Posterior vena cava (tissue), 2 donors: Measurements from ENCODE around the gene C1orf141. TPM values are rescaled to one million over a fixed set of nuclear protein-coding genes. Genes with fewer than 3 reads are reported as not detected.
"Not testable (repeated sequence)": the region's sequence is repeated elsewhere in the genome, so short reads cannot be mapped to it uniquely, and the experiment has no call there.

Source experiments
- DNase-seq: peaks from one replicate; pipeline ENCODE4 v3.0.0-alpha.2; 2020; ENCODE audit warnings: low spot score
- intact Hi-C, 2 donors: fragments of 100-400 bp; cut with DNase I; formaldehyde crosslinking; loops; one replicate each; pipeline versions ENCODE4 v1.14.1 to v1.14.2; 2022 to 2023
- total RNA-seq, 2 donors: library from RNA; stranded (reverse); fragmentation: NEBNext Ultra II Directional; extraction: Animal tissue kit (Norgen Biotek cat#: 25700); gene quantifications; one replicate each; pipeline ENCODE4 v1.2.1, GENCODE V29; 2021
- donor health status: DM: yes; HTN: yes; CAD: no.
- donor health status: DM: yes; HTN: yes; CAD: no.

Gene C1orf141
- total RNA-seq, 2 donors from 2014 or later, result not detected

GRCh38 chr1:67146101-67146500, 11.3 kb upstream of the C1orf141 start:
- no peak for DNase-seq
- intact Hi-C loops, result loop anchor here (5.0 to 10.0 kb wide), 3 partner anchors 149 to 381 kb away; no protein-coding TSS in a partner anchor

DNA sequence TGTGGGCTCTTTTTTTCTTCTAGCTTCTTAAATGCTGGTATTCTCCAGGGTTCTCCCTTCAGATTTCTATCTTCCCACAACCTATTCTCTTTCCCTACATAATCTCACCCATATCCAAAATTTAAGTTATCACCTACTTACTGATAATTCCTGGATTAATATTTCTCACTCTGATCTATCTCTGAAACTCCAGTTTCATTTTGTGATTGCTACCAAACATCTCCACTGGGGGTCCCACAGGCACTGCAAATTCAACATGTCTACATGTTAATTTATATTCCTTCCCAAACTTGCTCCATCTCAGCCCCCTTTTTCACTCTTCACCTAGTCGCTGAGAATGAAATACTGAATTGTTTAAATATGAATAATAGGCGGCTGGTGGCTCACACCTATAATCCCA, 9.9 kb upstream of the C1orf141 start:
- intact Hi-C loops, result loop anchor here (5.0 to 10.0 kb wide), 3 partner anchors 147 to 380 kb away; no protein-coding TSS in a partner anchor
- DNase-seq, result no peak

- no peak for DNase-seq
- intact Hi-C loops, result loop anchor here (10.0 kb wide), 2 partner anchors 149 to 379 kb away; no protein-coding TSS in a partner anchor
These were observed 9.2 kb upstream of the C1orf141 start for GRCh38 chr1:67143966-67144365.

DNA sequence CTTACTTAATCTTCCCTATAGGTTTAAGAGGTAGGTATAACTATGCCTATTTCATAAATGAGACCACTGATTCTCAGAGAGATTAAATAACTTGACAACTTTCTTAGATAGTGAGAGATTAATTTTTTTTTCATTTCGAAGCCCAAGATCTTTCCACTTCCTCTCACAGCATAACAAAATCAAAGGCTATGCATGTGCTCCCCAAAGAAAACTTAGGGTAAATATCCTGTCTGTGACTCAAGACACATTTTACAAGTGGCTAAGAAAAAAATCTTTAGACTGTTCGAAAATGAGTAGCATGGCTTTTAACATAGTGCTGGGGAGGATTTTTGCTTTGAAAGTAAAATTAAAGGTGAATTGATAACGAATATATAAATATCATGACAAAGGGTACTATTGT, 8.2 kb upstream of the C1orf141 start:
- DNase-seq, result no peak
- intact Hi-C loops, result loop anchor here (10.0 kb wide), 2 partner anchors 148 to 378 kb away; no protein-coding TSS in a partner anchor

DNA sequence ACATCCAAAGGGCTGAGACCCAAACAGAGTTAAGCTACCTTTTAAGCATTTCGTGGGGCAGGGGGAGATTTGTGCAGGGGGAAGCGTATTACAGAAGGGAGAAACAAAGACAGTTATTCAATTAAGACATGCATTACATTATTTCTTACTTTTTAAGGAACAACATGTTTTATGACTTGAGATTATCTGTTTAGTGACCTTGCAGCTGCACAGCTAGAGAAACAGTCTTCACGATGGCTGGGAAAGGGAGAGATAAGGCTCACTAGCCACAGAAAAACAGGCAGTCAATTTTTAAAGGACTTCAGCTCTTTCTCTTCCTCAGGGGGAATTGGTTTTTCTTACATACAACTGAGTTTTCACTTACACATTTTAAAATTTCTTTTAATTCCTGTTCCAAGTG, 7.1 kb upstream of the C1orf141 start:
- intact Hi-C loops, result loop anchor here (10.0 kb wide), 2 partner anchors 147 to 377 kb away; no protein-coding TSS in a partner anchor
- DNase-seq, result not testable (repeated sequence)

GRCh38 chr1:67140460-67140859, 5.7 kb upstream of the C1orf141 start:
- intact Hi-C loops, result loop anchor here (10.0 kb wide), 2 partner anchors 146 to 376 kb away; no protein-coding TSS in a partner anchor
- DNase-seq, result no peak

GRCh38 chr1:67138813-67139499, 4.2 kb upstream of the C1orf141 start:
- intact Hi-C loops, result no loop called here
- no peak for DNase-seq

- DNase-seq, result no peak
- intact Hi-C loops, result no loop called here
These were observed 2.6 kb upstream of the C1orf141 start for GRCh38 chr1:67137307-67137753.

- intact Hi-C loops, result no loop called here
- no peak for DNase-seq
These were observed 584 bp upstream of the C1orf141 start for GRCh38 chr1:67135354-67135753.

- no peak for DNase-seq
- intact Hi-C loops, result no loop called here
These were observed 1.6 kb downstream of the C1orf141 start for GRCh38 chr1:67133177-67133576.

GRCh38 chr1:67130673-67131072, 4.1 kb downstream of the C1orf141 start:
- DNase-seq, result no peak
- intact Hi-C loops, result no loop called here

DNA sequence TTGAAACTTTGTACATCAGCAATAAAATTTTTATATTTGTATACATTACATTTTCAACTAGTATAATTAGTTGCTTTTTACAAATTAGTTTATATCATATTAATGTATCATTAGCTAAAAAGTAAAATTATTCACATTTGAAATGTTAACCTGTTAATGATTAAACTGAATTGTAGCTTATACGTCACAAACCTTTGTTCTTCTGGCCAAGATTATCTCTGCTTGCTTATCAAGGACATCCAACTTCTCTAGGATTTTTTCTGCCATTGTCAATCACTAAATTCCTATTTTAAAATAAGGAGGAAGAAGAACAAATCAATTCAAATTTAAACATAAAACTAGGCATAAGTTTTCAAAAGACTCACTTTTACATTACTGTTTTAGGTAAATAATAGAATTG, 7.8 kb downstream of the C1orf141 start:
- no peak for DNase-seq
- intact Hi-C loops, result no loop called here

GRCh38 chr1:67126111-67126746, 8.5 kb downstream of the C1orf141 start:
- DNase-seq, result no peak
- intact Hi-C loops, result no loop called here

GRCh38 chr1:67124455-67124854, 10.3 kb downstream of the C1orf141 start:
- intact Hi-C loops, result no loop called here
- DNase-seq, result no peak

DNA sequence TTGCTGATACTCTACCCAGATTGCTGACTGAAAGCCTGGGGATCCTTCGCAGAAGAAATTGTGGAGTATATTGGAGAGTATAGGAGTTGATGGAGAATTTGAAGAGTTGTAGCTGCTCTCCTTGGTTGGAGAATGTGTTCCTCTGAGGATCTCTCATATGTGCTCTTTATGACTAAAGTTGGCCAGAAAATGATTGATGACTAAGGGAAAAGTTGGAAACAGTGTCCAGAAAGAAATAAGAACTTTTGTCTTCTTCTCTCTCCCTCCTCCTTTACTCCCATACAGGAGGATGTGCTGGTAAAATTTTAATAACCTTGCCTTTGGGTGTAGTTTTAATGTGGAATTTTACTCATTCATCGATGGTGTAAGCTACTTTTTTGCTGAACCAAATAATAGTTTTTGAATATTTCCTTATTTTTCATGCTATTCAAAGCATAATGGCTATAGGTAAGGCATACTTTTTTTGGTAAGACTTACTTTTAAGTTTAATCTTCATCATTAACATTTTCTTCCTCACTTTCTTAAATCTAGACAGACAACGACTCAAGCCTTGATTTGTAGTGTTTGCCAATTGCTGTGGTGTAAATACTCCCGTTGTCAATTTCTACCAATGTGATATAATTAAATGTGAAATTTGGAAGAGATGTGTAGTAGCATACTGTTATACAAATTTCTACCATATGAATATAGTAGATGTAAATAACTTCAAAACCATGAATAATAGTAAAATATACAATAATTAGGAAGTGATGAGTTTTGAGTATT, 13.7 kb downstream of the C1orf141 start:
- DNase-seq, result no peak
- intact Hi-C loops, result no loop called here

GRCh38 chr1:67118646-67119045, 16.1 kb downstream of the C1orf141 start:
- DNase-seq, result no peak
- intact Hi-C loops, result no loop called here

DNA sequence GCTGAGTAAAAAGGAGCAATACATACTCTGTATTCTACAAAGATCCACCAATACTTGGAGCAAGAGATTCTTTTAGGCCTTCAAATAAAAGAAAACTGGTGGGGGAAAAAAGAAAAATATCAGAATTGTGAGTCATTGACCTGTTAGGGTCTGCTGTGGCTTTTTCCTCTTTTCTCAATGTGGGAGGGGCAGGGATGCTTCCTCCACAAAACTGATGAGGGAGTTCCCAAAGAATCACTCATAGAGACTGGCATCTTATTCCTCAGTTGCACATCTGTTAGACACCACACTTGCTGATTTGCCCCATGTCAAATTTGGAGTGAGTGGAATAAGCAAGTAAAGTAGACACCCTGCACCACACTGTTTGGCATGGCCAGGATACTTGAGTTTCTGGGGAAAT, 16.6 kb downstream of the C1orf141 start:
- intact Hi-C loops, result no loop called here
- DNase-seq, result no peak

- intact Hi-C loops, result no loop called here
- DNase-seq, result no peak
These were observed 20.6 kb downstream of the C1orf141 start for GRCh38 chr1:67114162-67114561.

- intact Hi-C loops, result no loop called here
These were observed 24.4 kb downstream of the C1orf141 start for GRCh38 chr1:67110352-67110751.

GRCh38 chr1:67105508-67105907, 29.3 kb downstream of the C1orf141 start:
- DNase-seq, result no peak
- intact Hi-C loops, result no loop called here

More at GRCh38 chr1:67110352-67110751, 24.4 kb downstream of the C1orf141 start:
- no peak for DNase-seq
